ENCODE results near the gene PCDHB13. TPM values are rescaled to one million over a fixed set of nuclear protein-coding genes. Genes with fewer than 3 reads are reported as not detected.

The PCDHB13 gene
- total RNA-seq, 1 donor from 2014 or later = 1.6 TPM

GRCh38 chr5:141260458-141261237 lies 46.9 kb downstream of the PCDHB13 start:
- H3K27me3 ChIP-seq (ENCODE audit: control insufficient read depth in 3 of 3, insufficient read depth in 3 of 3, low read length in 3 of 3) = no peaks in the 10 kb centered on the region
- peaks cover 46 to 71% (median 50%) of the 10 kb centered on the region in 3 donors for H3K9me3 ChIP-seq (ENCODE audit: control insufficient read depth in 3 of 3, low read length in 3 of 3)
- no peaks in the 10 kb centered on the region for H3K4me1 ChIP-seq (ENCODE audit: control insufficient read depth in 3 of 3, insufficient read depth in 3 of 3, low read length in 3 of 3)
- H3K9ac ChIP-seq (ENCODE audit: low read depth in 1 of 3, low read length in 3 of 3) = no peak overlapping the region
- peak overlapping the region in 2 of 3 donors; percentile 6 to 49 for H3K4me3 ChIP-seq (ENCODE audit: low read length in 3 of 3)
- H3K36me3 ChIP-seq (ENCODE audit: control insufficient read depth in 3 of 3, insufficient read depth in 3 of 3, low read length in 3 of 3) = peaks cover 0 to under 1% (median 0%) of the 10 kb centered on the region in 3 donors
- H3K27ac ChIP-seq (ENCODE audit: low read depth, low read length) = no peak overlapping the region

GRCh38 chr5:141261238-141261546 lies 47.5 kb downstream of the PCDHB13 start:
- Histone ChIP-seq H3K27ac (ENCODE audit: low read depth, low read length) (no peak overlapping the region), H3K9ac (ENCODE audit: low read depth in 1 of 3, low read length in 3 of 3) (no peak overlapping the region), H3K4me1 (ENCODE audit: control insufficient read depth in 3 of 3, insufficient read depth in 3 of 3, low read length in 3 of 3) (no peaks in the 10 kb centered on the region), H3K4me3 (ENCODE audit: low read length in 3 of 3) (no peak overlapping the region), H3K27me3 (ENCODE audit: control insufficient read depth in 3 of 3, insufficient read depth in 3 of 3, low read length in 3 of 3) (no peaks in the 10 kb centered on the region), H3K9me3 (ENCODE audit: control insufficient read depth in 3 of 3, low read length in 3 of 3) (peaks cover 48 to 73% (median 55%) of the 10 kb centered on the region in 3 donors), H3K36me3 (ENCODE audit: control insufficient read depth in 3 of 3, insufficient read depth in 3 of 3, low read length in 3 of 3) (peaks cover 0 to 5% (median 0%) of the 10 kb centered on the region in 3 donors)

Other genes starting within 250 kb of the PCDHB13 start
- 2.1 TPM for gene PCDHAC2, start 247.4 kb upstream of the PCDHB13 start, total RNA-seq
- not detected for gene PCDHB1, start 162.5 kb upstream of the PCDHB13 start, total RNA-seq
- gene PCDHB2, start 119.3 kb upstream of the PCDHB13 start, total RNA-seq = 2.6 TPM
- gene PCDHB3, start 113.4 kb upstream of the PCDHB13 start, total RNA-seq = 1.6 TPM
- gene PCDHB4, start 92.1 kb upstream of the PCDHB13 start, total RNA-seq = 1.6 TPM
- gene PCDHB5, start 78.7 kb upstream of the PCDHB13 start, total RNA-seq = 3.1 TPM
- gene PCDHB6, start 63.9 kb upstream of the PCDHB13 start, total RNA-seq = 0.52 TPM
- 2.1 TPM for gene PCDHB7, start 41.3 kb upstream of the PCDHB13 start, total RNA-seq
- gene PCDHB8, start 36.1 kb upstream of the PCDHB13 start, total RNA-seq = 1.6 TPM
- gene PCDHB16, start 31.5 kb upstream of the PCDHB13 start, total RNA-seq = 1.6 TPM
- gene PCDHB9, start 26.8 kb upstream of the PCDHB13 start, total RNA-seq = 1.0 TPM
- gene PCDHB10, start 21.6 kb upstream of the PCDHB13 start, total RNA-seq = 2.6 TPM
- 4.2 TPM for gene PCDHB11, start 14.3 kb upstream of the PCDHB13 start, total RNA-seq
- gene PCDHB12, start 5.2 kb upstream of the PCDHB13 start, total RNA-seq = 1.6 TPM
- gene PCDHB14, start 9.4 kb downstream of the PCDHB13 start, total RNA-seq = 4.2 TPM
- 4.2 TPM for gene PCDHB15, start 31.5 kb downstream of the PCDHB13 start, total RNA-seq
- gene SLC25A2, start 90.1 kb downstream of the PCDHB13 start, total RNA-seq = 0.52 TPM
- gene TAF7, start 106.9 kb downstream of the PCDHB13 start, total RNA-seq = 72.0 TPM
- 0.52 TPM for gene PCDHGA1, start 116.6 kb downstream of the PCDHB13 start, total RNA-seq
- gene PCDHGA2, start 124.8 kb downstream of the PCDHB13 start, total RNA-seq = 1.6 TPM
- gene PCDHGA3, start 129.9 kb downstream of the PCDHB13 start, total RNA-seq = 2.1 TPM
- gene PCDHGB1, start 136.2 kb downstream of the PCDHB13 start, total RNA-seq = 1.6 TPM
- 1.0 TPM for gene PCDHGA4, start 141.1 kb downstream of the PCDHB13 start, total RNA-seq
- 2.1 TPM for gene PCDHGB2, start 146.1 kb downstream of the PCDHB13 start, total RNA-seq
- gene PCDHGA5, start 150.2 kb downstream of the PCDHB13 start, total RNA-seq = 2.1 TPM
- 3.1 TPM for gene PCDHGB3, start 156.3 kb downstream of the PCDHB13 start, total RNA-seq
- 4.2 TPM for gene PCDHGA6, start 160.0 kb downstream of the PCDHB13 start, total RNA-seq
- 3.7 TPM for gene PCDHGA7, start 168.8 kb downstream of the PCDHB13 start, total RNA-seq
- 4.7 TPM for gene PCDHGB4, start 173.8 kb downstream of the PCDHB13 start, total RNA-seq
- 3.7 TPM for gene PCDHGA8, start 178.7 kb downstream of the PCDHB13 start, total RNA-seq
- 3.7 TPM for gene PCDHGB5, start 184.0 kb downstream of the PCDHB13 start, total RNA-seq
- gene PCDHGA9, start 188.9 kb downstream of the PCDHB13 start, total RNA-seq = 4.7 TPM
- 5.2 TPM for gene PCDHGB6, start 194.1 kb downstream of the PCDHB13 start, total RNA-seq
- gene PCDHGA10, start 199.1 kb downstream of the PCDHB13 start, total RNA-seq = 4.2 TPM
- gene PCDHGB7, start 203.8 kb downstream of the PCDHB13 start, total RNA-seq = 7.3 TPM
- 6.8 TPM for gene PCDHGA11, start 207.1 kb downstream of the PCDHB13 start, total RNA-seq
- gene PCDHGA12, start 216.6 kb downstream of the PCDHB13 start, total RNA-seq = 3.1 TPM

Measured in skeletal muscle tissue (tissue), 4 donors.